Nephron progenitor cell (in vitro differentiated cells): ENCODE data around the gene FAIM2.

Source experiments
- DNase-seq: peaks from one replicate; pipeline ENCODE4 v3.0.0; 2021
- H3K27ac Mint-ChIP-seq: 2 replicates; pipeline ENCODE4 v1.8.0; 2021; ENCODE audit warnings: mild to moderate bottlenecking, moderate library complexity, mixed read lengths
- H3K27me3 Mint-ChIP-seq: 2 replicates; pipeline ENCODE4 v1.8.0; 2021; ENCODE audit warnings: mild to moderate bottlenecking, low read depth, mixed read lengths; ENCODE audit not compliant: poor library complexity
- H3K36me3 Mint-ChIP-seq: 2 replicates; pipeline ENCODE4 v1.8.0; 2021; ENCODE audit warnings: low read depth, mixed read lengths
- H3K4me1 Mint-ChIP-seq: 2 replicates; pipeline ENCODE4 v1.8.0; 2021; ENCODE audit warnings: mixed read lengths
- H3K4me3 Mint-ChIP-seq: 2 replicates; pipeline ENCODE4 v1.8.0; 2021; ENCODE audit warnings: mild to moderate bottlenecking, moderate library complexity, mixed read lengths
- H3K9me3 Mint-ChIP-seq: 2 replicates; pipeline ENCODE4 v1.8.0; 2021; ENCODE audit warnings: mild to moderate bottlenecking, moderate library complexity, mixed read lengths
- TF ChIP-seq, protein P1 (sequence below): fragments of 200-600 bp; sonication (generic); IDR thresholded peaks from 2 replicates; pipeline ENCODE4 v1.5.0; 2021; ENCODE audit warnings: antibody characterized with exemption

The FAIM2 gene

DNA sequence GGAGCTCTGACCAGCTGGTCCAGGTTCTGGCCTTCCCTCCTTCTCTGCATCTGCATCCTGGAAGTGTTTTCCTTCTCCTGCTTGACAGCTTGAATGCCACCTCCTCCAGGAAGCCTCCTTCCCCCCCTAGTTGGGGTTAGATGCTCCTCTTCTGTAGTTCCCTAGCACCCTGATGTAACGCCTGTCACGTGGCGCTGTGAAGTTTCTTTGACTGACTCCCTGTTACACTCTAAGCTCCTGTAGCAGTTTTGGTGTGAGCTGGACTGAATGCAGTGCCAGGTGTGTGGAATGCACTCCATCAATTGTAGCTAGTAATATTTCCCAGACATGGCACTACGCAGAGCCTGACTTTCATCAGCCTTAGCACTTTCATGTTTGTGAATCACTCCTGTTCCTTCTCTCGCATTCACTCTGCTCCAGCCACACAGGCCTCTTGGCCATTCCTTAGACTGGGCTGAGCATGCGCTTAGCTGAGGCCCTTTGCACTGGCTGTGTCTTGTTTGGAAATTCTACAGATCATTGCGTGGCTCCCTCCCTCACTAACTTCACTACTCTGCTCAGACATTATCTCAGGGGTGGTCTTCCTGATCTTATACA is 2.1 kb upstream of the FAIM2 start:
- Mint-ChIP-seq H3K36me3 (no peaks in the 10 kb centered on the region), H3K4me1 (peaks cover 70% of the 10 kb centered on the region), H3K27ac (no peak overlapping the region), H3K27me3 (peaks cover 18% of the 10 kb centered on the region), H3K9me3 (no peaks in the 10 kb centered on the region), H3K4me3 (no peak overlapping the region)
- TF ChIP-seq, protein P1, sequence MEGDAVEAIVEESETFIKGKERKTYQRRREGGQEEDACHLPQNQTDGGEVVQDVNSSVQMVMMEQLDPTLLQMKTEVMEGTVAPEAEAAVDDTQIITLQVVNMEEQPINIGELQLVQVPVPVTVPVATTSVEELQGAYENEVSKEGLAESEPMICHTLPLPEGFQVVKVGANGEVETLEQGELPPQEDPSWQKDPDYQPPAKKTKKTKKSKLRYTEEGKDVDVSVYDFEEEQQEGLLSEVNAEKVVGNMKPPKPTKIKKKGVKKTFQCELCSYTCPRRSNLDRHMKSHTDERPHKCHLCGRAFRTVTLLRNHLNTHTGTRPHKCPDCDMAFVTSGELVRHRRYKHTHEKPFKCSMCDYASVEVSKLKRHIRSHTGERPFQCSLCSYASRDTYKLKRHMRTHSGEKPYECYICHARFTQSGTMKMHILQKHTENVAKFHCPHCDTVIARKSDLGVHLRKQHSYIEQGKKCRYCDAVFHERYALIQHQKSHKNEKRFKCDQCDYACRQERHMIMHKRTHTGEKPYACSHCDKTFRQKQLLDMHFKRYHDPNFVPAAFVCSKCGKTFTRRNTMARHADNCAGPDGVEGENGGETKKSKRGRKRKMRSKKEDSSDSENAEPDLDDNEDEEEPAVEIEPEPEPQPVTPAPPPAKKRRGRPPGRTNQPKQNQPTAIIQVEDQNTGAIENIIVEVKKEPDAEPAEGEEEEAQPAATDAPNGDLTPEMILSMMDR = no peak
- no peak for DNase-seq

- Mint-ChIP-seq H3K27ac (no peak overlapping the region), H3K36me3 (no peaks in the 10 kb centered on the region), H3K27me3 (peaks cover 18% of the 10 kb centered on the region), H3K4me1 (peaks cover 70% of the 10 kb centered on the region), H3K9me3 (no peaks in the 10 kb centered on the region), H3K4me3 (peak overlapping the region; percentile 76)
- no peak for DNase-seq
- TF ChIP-seq, protein P1 = no peak
Measured at GRCh38 chr12:49904601-49905000, 901 bp upstream of the FAIM2 start.

DNA sequence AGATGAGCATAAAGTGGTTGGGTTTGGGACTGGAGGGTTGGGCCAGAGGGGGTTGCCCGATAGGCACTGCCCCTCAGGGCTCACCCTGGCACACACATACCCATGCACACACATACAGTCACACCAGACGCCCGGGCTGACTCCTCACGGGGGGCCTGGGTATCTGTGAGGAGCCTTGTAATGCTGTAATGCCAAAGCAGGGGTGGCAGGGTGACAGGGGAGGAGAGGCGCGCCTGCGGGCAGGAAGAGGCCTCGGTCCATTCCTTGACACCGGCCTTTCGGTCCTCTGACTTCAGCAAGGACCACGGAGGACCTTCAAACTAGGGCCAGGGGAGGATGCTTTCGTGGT is 375 bp downstream of the FAIM2 start:
- H3K27me3 Mint-ChIP-seq = peaks cover 18% of the 10 kb centered on the region
- H3K4me3 Mint-ChIP-seq = peak overlapping the region; percentile 48
- TF ChIP-seq, protein P1 = no peak
- H3K4me1 Mint-ChIP-seq = peaks cover 68% of the 10 kb centered on the region
- DNase-seq = no peak
- H3K9me3 Mint-ChIP-seq = no peaks in the 10 kb centered on the region
- no peaks in the 10 kb centered on the region for H3K36me3 Mint-ChIP-seq
- H3K27ac Mint-ChIP-seq = no peak overlapping the region

GRCh38 chr12:49902399-49903350 is 1.0 kb downstream of the FAIM2 start:
- peak overlapping the region; percentile 48 for H3K4me3 Mint-ChIP-seq
- H3K27me3 Mint-ChIP-seq = peaks cover 18% of the 10 kb centered on the region

DNA sequence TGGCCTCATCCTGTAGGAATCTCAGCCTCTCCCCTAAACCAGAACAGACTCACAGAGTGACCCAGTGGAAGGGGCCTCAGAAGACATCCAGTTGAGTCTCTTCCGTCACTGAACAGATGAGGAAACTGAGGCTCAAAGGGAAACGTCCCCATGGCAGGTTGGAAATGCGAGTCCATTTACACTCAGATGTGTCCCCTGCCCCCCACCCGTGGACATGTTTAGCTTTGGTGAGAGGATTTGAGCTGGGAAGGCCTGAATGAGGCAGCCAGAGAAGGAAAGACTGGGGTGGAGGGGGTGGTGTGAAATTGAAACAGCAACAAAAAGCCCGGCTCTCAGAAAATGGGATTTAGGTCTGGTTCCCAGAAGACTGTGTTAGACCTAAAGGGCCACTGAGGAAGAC is 1.7 kb downstream of the FAIM2 start:
- Mint-ChIP-seq H3K4me3 (no peak overlapping the region), H3K36me3 (no peaks in the 10 kb centered on the region), H3K4me1 (peaks cover 70% of the 10 kb centered on the region), H3K9me3 (no peaks in the 10 kb centered on the region), H3K27me3 (peaks cover 18% of the 10 kb centered on the region), H3K27ac (no peak overlapping the region)
- TF ChIP-seq, protein P1 = no peak
- DNase-seq = no peak

More at GRCh38 chr12:49902399-49903350, 1.0 kb downstream of the FAIM2 start:
- DNase-seq = no peak
- Mint-ChIP-seq H3K36me3 (no peaks in the 10 kb centered on the region), H3K9me3 (no peaks in the 10 kb centered on the region), H3K27ac (peak overlapping the region; percentile 16), H3K4me1 (peaks cover 74% of the 10 kb centered on the region)
- TF ChIP-seq, protein P1 = peak; percentile 12
